ENCODE results near the gene ADORA1.

Gene ADORA1

DNA sequence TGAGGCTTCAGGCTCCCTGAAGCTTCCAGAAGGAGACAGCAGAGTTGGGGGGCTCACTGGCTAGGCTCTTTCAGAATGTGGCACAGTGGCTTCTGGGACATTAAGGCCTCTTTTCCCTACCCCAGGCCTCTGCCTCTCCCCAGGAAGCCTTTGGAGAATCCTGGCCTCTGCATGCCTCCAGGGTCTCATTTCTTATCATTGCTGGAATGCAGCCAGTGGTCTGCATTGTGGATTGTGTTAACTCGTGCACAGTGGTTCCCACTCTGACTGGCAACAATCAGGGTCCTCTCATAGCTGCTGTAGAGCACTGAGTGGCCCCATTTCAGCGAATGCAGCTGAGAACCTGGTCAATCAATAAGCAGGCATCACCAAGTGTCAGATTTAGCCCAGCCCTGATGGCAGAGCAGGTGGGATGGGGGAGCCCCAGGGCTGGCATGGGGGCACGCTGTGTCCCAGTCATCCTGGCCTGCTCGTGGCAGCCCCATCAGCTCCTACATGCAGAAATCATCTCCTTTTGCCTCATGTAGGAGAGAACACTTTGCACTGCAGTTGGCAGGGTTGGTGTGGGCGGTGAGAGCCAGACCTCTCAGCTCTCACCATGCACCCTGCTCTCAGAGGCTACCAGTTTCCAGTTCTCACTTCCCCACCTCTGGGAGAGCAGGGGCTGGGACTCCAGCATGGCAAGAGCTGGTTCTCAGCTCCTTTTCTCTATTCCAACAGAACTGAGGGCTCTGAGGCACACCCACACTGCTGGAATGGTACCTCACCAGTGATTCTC, 13.4 kb downstream of the ADORA1 start:
- DNase-seq (ENCODE audit: low read depth): no peak
- TF ChIP-seq, protein P1, sequence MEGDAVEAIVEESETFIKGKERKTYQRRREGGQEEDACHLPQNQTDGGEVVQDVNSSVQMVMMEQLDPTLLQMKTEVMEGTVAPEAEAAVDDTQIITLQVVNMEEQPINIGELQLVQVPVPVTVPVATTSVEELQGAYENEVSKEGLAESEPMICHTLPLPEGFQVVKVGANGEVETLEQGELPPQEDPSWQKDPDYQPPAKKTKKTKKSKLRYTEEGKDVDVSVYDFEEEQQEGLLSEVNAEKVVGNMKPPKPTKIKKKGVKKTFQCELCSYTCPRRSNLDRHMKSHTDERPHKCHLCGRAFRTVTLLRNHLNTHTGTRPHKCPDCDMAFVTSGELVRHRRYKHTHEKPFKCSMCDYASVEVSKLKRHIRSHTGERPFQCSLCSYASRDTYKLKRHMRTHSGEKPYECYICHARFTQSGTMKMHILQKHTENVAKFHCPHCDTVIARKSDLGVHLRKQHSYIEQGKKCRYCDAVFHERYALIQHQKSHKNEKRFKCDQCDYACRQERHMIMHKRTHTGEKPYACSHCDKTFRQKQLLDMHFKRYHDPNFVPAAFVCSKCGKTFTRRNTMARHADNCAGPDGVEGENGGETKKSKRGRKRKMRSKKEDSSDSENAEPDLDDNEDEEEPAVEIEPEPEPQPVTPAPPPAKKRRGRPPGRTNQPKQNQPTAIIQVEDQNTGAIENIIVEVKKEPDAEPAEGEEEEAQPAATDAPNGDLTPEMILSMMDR (IDR thresholded peaks at IDR 0.05; ENCODE audit: control insufficient read depth, insufficient read depth, low read depth, low read length, missing control alignments): no peak

DNA sequence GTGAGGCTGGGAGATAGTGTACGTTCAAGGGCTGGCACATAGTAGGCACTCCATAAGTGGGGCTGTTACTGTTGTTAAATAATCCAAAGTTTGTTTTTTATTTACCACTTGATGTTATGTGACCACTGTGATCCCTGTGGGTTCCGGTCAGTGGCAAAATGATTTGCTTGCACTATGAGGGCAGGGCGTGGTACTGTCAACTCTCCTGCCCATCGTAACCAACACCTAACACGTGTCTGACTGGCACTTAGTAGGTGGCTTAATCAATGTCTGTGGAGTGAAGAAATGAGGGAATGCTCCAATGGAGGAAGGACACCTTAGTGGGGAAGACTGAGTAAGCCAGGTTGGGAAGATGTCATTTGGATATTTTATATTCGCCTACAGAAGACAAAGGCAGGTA, 14.6 kb downstream of the ADORA1 start:
- TF ChIP-seq, protein P1 (IDR thresholded peaks at IDR 0.05; ENCODE audit: control insufficient read depth, insufficient read depth, low read depth, low read length, missing control alignments): no peak
- DNase-seq (ENCODE audit: low read depth): no peak
- no peak overlapping the region for H3K4me3 ChIP-seq (ENCODE audit: control insufficient read depth, low read depth, low read length)

More for the DNA sequence above, 13.4 kb downstream of the ADORA1 start:
- H3K4me3 ChIP-seq (ENCODE audit: control insufficient read depth, low read depth, low read length): no peak overlapping the region

DNA sequence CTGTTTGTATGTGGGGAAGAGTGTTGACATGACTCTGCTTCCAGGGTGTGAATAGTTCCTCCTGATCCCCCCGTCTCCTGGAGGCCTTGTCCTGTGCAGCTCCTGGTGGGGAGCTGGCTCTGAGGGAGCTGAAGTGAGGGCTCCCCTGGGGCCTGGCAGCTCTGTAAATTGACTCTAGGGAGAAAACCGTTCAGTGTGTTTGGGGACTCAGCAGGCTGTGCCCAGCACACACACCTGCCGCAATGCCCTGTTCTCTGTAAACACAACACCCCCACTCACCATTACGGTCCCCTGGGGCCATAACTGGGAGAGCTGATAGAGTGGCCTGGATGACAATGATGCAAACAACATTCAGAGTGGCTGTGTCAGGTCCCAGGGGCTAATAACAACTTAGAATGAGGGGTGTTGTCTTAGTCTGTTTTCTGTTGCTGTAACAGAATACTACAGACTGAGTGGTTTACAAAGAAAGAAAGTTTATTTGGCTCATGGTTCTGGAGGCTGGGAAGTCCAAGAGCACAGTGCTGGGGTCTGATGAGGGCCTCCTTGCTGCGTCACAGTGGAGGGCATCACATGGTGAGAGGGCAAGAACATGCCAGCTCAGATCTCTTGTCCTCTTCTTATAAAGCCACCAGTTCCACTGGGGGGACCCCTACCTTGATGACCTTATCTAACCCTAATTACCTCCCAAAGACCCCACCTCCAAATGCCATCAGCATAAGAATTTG, 15.3 kb downstream of the ADORA1 start:
- TF ChIP-seq, protein P1 (IDR thresholded peaks at IDR 0.05; ENCODE audit: control insufficient read depth, insufficient read depth, low read depth, low read length, missing control alignments): no peak
- H3K4me3 ChIP-seq (ENCODE audit: control insufficient read depth, low read depth, low read length): no peak overlapping the region
- no peak for DNase-seq (ENCODE audit: low read depth)

DNA sequence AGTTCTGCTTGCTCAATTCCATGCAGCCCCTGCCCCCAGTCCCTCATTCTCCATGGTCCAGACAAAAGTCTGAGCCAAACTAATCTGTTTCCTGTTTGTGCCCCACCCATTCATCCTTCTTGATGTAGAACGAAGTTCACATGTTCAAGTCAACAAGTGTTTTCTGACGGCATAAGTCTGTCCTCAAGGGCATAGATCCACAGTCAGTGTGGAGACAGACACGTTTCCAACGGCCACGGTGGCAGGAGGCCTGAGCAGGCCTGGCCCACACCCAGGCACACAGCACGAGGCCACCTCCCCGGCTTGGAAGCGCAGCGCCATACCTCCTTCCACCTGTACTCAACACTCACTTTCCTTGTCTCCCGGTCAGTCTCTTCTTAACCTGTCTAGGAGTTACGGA, 16.1 kb downstream of the ADORA1 start:
- DNase-seq (ENCODE audit: low read depth): no peak
- TF ChIP-seq, protein P1 (IDR thresholded peaks at IDR 0.05; ENCODE audit: control insufficient read depth, insufficient read depth, low read depth, low read length, missing control alignments): no peak
- no peak overlapping the region for H3K4me3 ChIP-seq (ENCODE audit: control insufficient read depth, low read depth, low read length)

DNA sequence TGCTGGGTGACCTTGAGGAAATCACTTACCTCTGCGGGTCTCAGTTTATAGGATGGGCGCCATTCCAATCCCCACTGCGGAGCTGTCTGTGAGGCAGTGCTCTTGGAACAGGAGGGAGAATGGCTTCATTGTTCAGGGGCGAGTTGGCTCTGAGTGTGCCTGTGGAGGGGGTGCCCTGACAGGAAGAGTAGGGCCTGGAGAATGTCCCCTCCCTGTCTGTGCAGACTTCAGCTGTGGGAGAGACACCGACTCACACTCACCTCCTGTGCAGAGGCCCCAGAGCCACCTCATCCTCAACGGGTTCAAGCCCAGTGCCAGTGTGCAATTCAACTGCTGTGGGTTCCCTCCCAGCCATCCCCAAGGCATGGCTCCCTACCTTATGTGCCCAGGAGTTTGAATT, 17.1 kb downstream of the ADORA1 start:
- H3K4me3 ChIP-seq (ENCODE audit: control insufficient read depth, low read depth, low read length): no peak overlapping the region
- TF ChIP-seq, protein P1 (IDR thresholded peaks at IDR 0.05; ENCODE audit: control insufficient read depth, insufficient read depth, low read depth, low read length, missing control alignments): no peak
- no peak for DNase-seq (ENCODE audit: low read depth)

DNA sequence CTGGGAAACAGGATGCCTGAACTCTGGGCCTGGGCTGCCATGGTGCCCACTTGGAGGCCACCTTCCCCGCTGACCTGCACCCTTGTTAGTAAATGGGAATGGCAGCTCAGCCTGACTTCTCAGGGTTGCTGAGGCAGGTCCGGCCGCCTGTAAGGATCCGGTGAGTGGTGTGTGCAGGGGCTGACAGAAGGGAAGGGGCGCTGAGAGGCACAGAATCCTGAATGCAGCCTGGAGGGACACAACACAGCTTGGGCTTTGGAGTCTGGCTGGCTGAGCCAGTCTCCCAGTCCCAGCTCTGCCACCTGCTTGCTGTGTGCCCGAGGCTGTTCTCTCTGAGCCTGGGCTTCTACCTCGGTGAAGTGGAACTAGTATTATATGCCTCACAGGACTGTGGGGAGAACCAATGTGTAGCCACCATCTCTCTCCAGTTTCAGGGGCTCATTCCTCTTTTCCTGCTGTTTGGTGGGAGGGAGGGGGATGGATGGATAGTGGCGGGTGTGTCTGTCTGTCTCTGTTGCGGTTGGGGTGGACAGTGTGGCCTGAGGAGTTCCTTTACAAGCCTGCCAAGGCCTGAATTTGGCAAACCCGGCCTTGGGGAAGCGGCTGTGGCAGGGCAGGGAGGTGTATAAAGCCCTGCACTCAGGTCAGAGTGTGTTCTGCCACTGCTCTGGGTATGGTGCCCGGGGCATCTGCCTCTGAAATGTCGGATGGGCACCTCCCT, 18.0 kb downstream of the ADORA1 start:
- TF ChIP-seq, protein P1 (IDR thresholded peaks at IDR 0.05; ENCODE audit: control insufficient read depth, insufficient read depth, low read depth, low read length, missing control alignments): no peak
- H3K4me3 ChIP-seq (ENCODE audit: control insufficient read depth, low read depth, low read length): no peak overlapping the region
- no peak for DNase-seq (ENCODE audit: low read depth)
